AG10803 (cell line): Measurements from ENCODE around the gene ITIH1.
A peak's percentile ranks its signal among the peaks of the same experiment; 100 is the strongest.

Source experiments
- DNase-seq: peaks from one replicate; pipeline ENCODE4 v3.0.0; 2010; ENCODE audit warnings: low read depth
- H3K4me3 ChIP-seq: 2 replicates; pipeline ENCODE4 v1.5.1; 2011; ENCODE audit warnings: mild to moderate bottlenecking, low read length, control low read depth
- CTCF ChIP-seq: conservative IDR thresholded peaks from 2 replicates; pipeline ENCODE4 v1.5.1; 2011; ENCODE audit warnings: mild to moderate bottlenecking, low read length, control low read depth, inconsistent platforms

ITIH1 gene

GRCh38 chr3:52791928-52792327 is 14.5 kb downstream of the ITIH1 start:
- no peak for DNase-seq
- no peak overlapping the region for H3K4me3 ChIP-seq
- TF ChIP-seq CTCF, result no peak

- TF ChIP-seq CTCF, result no peak
- no peak overlapping the region for H3K4me3 ChIP-seq
- DNase-seq, result no peak
Observed at GRCh38 chr3:52792413-52792812, 15.0 kb downstream of the ITIH1 start.

- H3K4me3 ChIP-seq, result no peak overlapping the region
- peak; percentile 48 for DNase-seq
- TF ChIP-seq CTCF, result no peak
Observed at GRCh38 chr3:52792961-52793695, 15.7 kb downstream of the ITIH1 start.

- no peak overlapping the region for H3K4me3 ChIP-seq
- no peak for DNase-seq
- no peak for TF ChIP-seq CTCF
Observed at GRCh38 chr3:52793702-52794611, 16.6 kb downstream of the ITIH1 start.

- no peak for TF ChIP-seq CTCF
- H3K4me3 ChIP-seq, result no peak within 1 kb of the TSS
- DNase-seq, result no peak
Observed at GRCh38 chr3:52794612-52795099, 17.3 kb downstream of the ITIH1 start, which contains the start of gene ITIH3. TSS of gene ITIH3 (plus strand) at chr3:52794796. CDS start at chr3:52794804, 8 bp downstream.

GRCh38 chr3:52795298-52795900 is 18.0 kb downstream of the ITIH1 start:
- no peak overlapping the region for H3K4me3 ChIP-seq
- no peak for TF ChIP-seq CTCF
- DNase-seq, result no peak
